Omental fat pad (tissue), 4 donors: Measurements from ENCODE around the gene ELF1. TPM values are rescaled to one million over a fixed set of nuclear protein-coding genes. Genes with fewer than 3 reads are reported as not detected.
"Not testable (repeated sequence)": the region's sequence is repeated elsewhere in the genome, so short reads cannot be mapped to it uniquely, and the experiment has no call there.

Source experiments
- ATAC-seq: fragments of 150-250 bp; one replicate; pipeline ENCODE4 v1.9.1; 2016; ENCODE audit warnings: mild to moderate bottlenecking, moderate library complexity; ENCODE audit not compliant: low FRiP score
- DNase-seq: peaks from one replicate; pipeline ENCODE4 v3.0.0-alpha.2; 2019; ENCODE audit warnings: low spot score
- total RNA-seq, 4 donors: library from RNA; depleted of rRNA; stranded (reverse); fragments of >200 nt; gene quantifications; one replicate each; pipeline ENCODE4 v1.1.0, GENCODE V29; 2016
- TF ChIP-seq, protein P1 (sequence below), 3 donors: fragments of 450-650 bp; IDR thresholded peaks; one replicate each; pipeline ENCODE4 v1.5.1; 2016 to 2017; ENCODE audit warnings: antibody characterized with exemption in 3 of 3, mild to moderate bottlenecking in 3 of 3, moderate library complexity in 2 of 3

ELF1 gene
- total RNA-seq, 4 donors from 2014 or later = 87.4 to 107 (median 89.9) TPM

DNA sequence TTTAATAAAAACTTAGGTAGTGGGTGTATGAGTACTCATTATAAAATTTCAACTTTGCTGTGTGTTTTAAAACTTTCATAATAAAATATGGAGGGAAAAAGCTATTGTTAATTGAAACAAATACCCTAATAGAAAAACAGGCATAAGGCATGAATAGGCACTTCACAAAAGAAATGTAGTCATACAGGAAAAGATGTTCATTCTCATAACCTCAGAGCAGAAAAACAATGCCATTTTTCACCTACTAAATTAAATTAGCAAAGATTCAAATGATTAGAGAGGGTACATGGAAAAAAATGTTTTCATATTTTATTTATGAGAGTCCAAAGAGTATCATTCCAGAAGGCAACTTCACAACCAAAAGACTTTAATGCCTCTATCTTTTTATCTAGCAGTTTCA is 20.6 kb upstream of the ELF1 start:
- ATAC-seq = no peak
- DNase-seq = no peak
- TF ChIP-seq, protein P1, sequence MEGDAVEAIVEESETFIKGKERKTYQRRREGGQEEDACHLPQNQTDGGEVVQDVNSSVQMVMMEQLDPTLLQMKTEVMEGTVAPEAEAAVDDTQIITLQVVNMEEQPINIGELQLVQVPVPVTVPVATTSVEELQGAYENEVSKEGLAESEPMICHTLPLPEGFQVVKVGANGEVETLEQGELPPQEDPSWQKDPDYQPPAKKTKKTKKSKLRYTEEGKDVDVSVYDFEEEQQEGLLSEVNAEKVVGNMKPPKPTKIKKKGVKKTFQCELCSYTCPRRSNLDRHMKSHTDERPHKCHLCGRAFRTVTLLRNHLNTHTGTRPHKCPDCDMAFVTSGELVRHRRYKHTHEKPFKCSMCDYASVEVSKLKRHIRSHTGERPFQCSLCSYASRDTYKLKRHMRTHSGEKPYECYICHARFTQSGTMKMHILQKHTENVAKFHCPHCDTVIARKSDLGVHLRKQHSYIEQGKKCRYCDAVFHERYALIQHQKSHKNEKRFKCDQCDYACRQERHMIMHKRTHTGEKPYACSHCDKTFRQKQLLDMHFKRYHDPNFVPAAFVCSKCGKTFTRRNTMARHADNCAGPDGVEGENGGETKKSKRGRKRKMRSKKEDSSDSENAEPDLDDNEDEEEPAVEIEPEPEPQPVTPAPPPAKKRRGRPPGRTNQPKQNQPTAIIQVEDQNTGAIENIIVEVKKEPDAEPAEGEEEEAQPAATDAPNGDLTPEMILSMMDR (IDR thresholded peaks at IDR 0.05) = no peak

DNA sequence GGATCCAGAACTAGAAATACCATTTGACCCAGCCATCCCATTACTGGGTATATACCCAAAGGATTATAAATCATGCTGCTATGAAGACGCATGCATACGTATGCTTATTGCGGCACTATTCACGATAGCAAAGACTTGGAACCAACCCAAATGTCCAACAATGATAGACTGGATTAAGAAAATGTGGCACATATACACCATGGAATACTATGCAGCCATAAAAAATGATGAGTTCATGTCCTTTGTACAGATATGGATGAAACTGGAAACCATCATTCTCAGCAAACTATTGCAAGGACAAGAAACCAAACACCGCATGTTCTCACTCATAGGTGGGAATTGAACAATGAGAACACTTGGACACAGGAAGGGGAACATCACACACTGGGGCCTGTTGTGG is 17.4 kb upstream of the ELF1 start:
- DNase-seq, ATAC-seq: not testable (repeated sequence)

DNA sequence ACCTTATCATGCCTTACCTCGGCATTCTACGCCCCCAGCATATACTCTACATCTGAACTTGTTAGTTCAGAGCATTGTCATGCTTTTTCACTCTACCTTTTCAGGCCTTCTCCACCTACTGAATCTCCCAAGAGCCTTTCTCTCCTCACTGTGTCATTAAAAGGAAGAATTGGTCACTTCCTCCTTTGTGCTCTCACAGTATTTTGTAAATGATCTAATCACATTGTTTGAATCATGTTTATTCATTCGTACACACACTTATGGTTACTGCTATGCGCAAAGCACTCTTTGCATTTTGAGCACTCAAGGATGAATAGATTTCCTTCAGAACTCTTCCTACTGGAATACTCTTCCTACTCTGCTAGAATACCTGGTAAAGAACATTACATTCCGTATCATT is 15.8 kb upstream of the ELF1 start:
- DNase-seq = no peak
- ATAC-seq = no peak
- TF ChIP-seq, protein P1 (IDR thresholded peaks at IDR 0.05) = no peak

DNA sequence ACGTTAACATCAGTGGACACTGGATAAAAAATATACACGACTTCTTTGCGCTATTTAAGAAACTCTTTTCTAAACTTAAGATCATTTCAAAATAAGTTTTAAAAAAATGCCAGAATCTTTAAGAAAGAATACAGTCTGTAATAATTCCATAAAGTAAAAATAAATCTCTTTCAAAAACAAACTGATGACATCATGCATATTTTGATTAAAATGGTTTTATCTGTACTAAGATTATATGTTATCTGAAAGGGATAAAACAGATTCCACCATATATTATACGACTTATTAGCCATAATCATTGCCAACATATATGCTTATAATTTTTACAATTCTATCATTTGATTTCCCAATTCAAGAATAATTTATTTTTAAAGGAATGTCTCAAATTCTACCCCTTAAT is 15.3 kb upstream of the ELF1 start:
- no peak for DNase-seq
- no peak for ATAC-seq
- TF ChIP-seq, protein P1 (IDR thresholded peaks at IDR 0.05) = no peak

DNA sequence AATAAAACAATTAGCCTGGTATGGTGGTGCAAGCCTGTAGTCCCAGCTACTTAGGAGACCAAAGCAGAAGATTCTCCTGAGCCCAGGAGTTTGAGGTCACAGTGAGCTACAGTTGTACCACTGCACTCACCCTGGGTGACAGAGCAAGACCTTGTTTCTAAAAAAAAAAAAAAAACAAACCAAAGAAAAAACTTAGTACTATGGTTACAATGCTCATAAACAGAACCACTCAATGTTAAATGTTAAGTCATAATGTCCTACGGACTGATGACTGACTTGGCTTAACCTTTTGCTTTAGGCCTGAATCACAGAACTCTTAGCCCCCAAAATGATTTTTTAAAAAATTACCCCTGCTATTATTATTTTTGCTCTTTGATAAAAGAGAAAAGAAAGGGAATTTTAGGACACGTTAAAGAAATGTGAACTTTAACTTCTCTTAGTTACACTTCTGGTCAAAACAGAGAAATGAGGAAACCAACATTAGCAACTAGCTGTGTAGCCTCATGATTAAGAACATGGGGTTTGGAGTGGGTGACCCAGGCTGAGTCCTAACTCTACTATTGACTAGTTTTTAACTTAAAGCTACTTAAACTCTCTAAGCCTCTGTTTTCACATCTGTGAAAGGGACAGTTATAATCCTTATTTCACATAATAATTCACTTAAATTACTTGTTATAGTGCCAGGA is 13.7 kb upstream of the ELF1 start:
- TF ChIP-seq, protein P1 (IDR thresholded peaks at IDR 0.05) = no peak
- DNase-seq = no peak
- ATAC-seq = no peak

DNA sequence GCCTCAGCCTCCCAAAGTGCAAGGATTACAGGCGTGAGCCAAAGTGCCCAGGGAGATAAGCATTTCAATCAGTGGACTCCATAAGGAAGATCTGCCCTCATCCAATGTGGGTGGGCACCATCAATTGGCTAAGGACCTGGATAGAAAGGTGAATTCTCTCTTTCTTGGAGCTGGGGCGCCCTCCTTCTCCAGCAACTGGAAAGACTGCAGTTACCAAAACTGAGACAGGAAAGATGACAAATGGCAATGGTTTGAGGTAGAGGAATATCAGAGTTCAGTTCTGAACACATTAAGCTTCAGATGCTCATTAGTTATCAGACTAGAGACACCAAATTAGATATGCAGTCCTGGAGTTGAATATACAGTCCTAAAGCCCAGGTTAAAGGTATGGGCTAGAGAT is 10.5 kb upstream of the ELF1 start:
- TF ChIP-seq, protein P1 (IDR thresholded peaks at IDR 0.05) = no peak
- ATAC-seq (no peak), DNase-seq (no peak)

DNA sequence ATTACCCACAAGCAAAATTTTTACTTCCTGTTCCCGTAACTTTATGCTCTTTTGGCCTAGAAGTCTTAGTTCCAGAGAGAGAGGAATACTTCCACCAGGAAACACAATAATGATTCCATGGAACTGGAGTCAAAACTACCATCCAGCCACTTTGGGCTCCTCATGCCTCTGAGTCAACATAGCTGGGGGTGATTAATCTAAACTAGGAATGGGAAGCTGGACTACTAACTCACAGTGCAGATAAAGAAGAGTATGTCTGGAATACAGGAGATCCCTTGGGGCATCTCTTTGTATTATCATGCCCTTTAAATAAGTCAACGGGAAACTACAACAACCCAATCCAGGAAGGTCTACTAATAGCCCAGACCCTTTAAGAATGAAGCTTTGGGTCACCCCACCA is 8.9 kb upstream of the ELF1 start:
- TF ChIP-seq, protein P1 (IDR thresholded peaks at IDR 0.05) = no peak
- no peak for ATAC-seq
- DNase-seq = no peak
